Activated CD4-positive, alpha-beta T cell treated with anti-CD3 and anti-CD28 coated beads, Interleukin-2, amount 10 ng/mL, durations not matched to agents 24 days and 14 days (primary cell): ENCODE measurements around the gene STX8. TPM values are rescaled to one million over a fixed set of nuclear protein-coding genes. Genes with fewer than 3 reads are reported as not detected.

Experiments
- DNase-seq: peaks from one replicate; pipeline ENCODE4 v3.0.0; 2022
- H3K27ac Mint-ChIP-seq: one replicate; pipeline ENCODE4 v1.8.0; 2022; ENCODE audit warnings: mild to moderate bottlenecking, mixed read lengths
- H3K27me3 Mint-ChIP-seq: one replicate; pipeline ENCODE4 v1.8.0; 2022; ENCODE audit warnings: mixed read lengths
- H3K36me3 Mint-ChIP-seq: one replicate; pipeline ENCODE4 v1.8.0; 2022; ENCODE audit warnings: low read depth, mild to moderate bottlenecking, mixed read lengths
- H3K4me1 Mint-ChIP-seq: one replicate; pipeline ENCODE4 v1.8.0; 2021; ENCODE audit warnings: mixed read lengths
- H3K4me3 Mint-ChIP-seq: one replicate; pipeline ENCODE4 v1.8.0; 2022; ENCODE audit warnings: mild to moderate bottlenecking, moderate library complexity, mixed read lengths
- H3K9me3 Mint-ChIP-seq: one replicate; pipeline ENCODE4 v1.8.0; 2021; ENCODE audit warnings: mixed read lengths
- intact Hi-C: fragments of 100-400 bp; cut with micrococcal nuclease; formaldehyde crosslinking; loops from one replicate; pipeline ENCODE4 v1.15.1; 2023
- total RNA-seq: library from RNA; stranded (reverse); gene quantifications from 2 replicates; pipeline ENCODE4 v1.2.3, GENCODE V29; 2022

STX8 gene
- total RNA-seq, 1 donor from 2014 or later: 45.9 TPM

DNA sequence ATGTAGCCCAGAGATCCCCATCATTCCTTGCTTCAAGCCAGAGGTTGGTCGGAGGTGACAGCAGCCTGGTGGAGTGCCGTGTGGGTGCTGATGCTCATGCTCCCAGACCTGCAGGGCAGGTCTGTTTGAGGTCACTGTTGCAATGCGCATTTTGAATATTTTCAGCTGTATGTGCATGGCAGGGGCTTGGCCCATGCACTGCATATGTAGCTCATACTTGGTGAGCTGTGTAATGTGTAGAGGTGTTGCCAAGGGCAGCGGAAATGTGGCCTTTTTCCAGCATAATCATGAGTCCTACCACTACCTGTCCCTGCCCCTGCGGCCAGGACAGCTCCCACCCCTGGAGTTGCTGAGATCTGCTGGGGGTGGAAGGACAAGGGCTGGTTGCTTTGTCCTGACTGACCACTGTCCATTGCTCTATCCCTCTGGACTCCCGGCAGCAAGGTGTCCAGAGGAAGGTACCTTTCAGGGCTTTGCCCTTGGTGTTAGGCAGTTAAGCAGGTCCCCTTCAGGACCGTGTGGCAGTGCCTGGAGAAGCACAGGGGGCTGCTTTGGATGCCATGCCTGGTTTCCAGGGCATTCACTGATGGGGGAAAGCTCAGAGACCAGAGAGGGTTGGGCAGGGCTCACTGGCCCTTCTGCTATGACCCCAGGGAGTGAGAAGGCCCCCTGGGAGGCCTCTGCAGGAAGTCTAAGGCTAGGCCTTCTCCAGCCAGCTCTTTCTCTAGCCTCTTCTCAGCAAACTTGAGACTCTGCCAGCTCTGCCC, 339.2 kb downstream of the STX8 start:
- Mint-ChIP-seq H3K4me1 (peaks cover 8% of the 10 kb centered on the region), H3K27ac (no peak overlapping the region), H3K4me3 (no peak overlapping the region), H3K9me3 (no peaks in the 10 kb centered on the region), H3K27me3 (no peaks in the 10 kb centered on the region), H3K36me3 (no peaks in the 10 kb centered on the region)
- intact Hi-C loops: loop anchor here (5.0 to 10.0 kb wide), 2 partner anchors 36 to 58 kb away; no protein-coding TSS in a partner anchor
- DNase-seq: no peak

DNA sequence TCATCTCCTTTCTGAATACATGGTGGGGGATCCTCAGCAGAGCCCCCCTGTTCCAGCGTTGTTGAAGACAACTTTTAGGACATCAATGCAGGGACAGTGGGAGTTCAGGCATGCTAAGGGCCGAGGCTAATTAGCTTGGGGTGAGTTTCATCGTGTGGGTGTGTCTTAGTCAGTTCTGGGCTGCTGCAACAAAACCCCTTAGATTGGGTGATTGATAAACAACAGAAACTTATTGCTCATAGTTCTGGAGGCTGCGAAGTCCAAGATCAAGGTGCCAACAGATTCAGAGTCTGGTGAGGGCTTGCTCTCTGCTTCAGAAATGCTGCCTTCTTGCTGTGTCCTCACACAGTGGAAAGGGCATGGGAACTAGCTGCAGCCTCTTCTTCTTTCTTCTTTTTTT, 340.3 kb downstream of the STX8 start:
- Mint-ChIP-seq H3K27ac (no peak overlapping the region), H3K9me3 (no peaks in the 10 kb centered on the region), H3K36me3 (no peaks in the 10 kb centered on the region), H3K27me3 (no peaks in the 10 kb centered on the region), H3K4me3 (no peak overlapping the region), H3K4me1 (peaks cover 8% of the 10 kb centered on the region)
- no peak for DNase-seq
- intact Hi-C loops: loop anchor here (5.0 to 10.0 kb wide), 2 partner anchors 37 to 59 kb away; no protein-coding TSS in a partner anchor

DNA sequence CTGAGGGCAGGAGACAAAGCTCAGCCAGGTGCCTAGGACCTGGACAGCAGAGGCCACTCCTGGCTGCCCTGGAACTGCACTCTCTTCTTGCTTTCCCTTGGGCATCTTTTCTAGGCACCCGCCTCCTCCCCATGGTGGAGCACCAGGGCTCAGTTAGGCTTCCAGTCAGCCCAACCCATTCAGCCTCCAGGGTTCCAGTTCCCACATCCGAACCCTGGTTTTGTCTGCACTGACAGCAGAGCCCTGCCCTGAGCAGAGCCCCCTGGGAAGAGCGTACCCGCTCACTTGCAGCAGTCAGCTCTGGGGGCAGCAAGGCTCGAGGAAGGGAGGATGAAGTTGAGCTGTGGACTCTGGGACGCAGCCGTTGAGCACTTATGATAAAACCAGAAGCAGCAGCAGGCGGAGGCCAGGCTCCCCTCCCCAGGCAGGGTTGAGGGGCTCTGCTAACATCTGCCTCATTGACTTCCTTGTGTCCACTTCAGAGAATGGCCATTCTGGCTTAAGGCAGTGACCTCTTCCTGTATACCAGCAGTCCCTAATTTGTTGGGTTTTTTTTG, 341.2 kb downstream of the STX8 start:
- DNase-seq: no peak
- no peak overlapping the region for H3K4me3 Mint-ChIP-seq
- no peaks in the 10 kb centered on the region for H3K9me3 Mint-ChIP-seq
- H3K36me3 Mint-ChIP-seq: no peaks in the 10 kb centered on the region
- H3K27ac Mint-ChIP-seq: no peak overlapping the region
- intact Hi-C loops: loop anchor here (10.0 kb wide), 1 partner anchor 60 kb away; no protein-coding TSS in a partner anchor
- H3K4me1 Mint-ChIP-seq: peaks cover 6% of the 10 kb centered on the region
- H3K27me3 Mint-ChIP-seq: no peaks in the 10 kb centered on the region

DNA sequence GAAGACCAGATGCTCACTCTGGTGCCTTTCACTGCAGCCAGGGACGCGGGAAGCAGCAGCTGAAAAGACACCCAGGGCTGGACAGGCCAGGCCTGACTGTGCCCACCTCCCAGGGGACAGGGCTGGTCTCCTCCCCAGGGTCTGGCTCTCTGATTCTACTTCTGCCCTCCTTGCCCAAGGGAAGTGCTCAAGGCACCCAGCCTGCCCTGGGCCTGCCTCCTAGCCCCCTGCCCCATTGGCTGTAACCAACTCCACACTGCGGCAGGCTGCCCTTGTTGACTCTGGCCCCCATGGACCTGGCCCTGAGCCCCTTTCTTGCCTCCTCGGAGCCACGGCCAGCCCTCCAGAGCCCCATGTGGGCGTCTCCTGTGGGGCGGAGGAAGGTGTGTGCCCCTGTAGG, 341.9 kb downstream of the STX8 start:
- no peaks in the 10 kb centered on the region for H3K36me3 Mint-ChIP-seq
- H3K9me3 Mint-ChIP-seq: no peaks in the 10 kb centered on the region
- intact Hi-C loops: loop anchor here (10.0 kb wide), 1 partner anchor 61 kb away; no protein-coding TSS in a partner anchor
- no peak overlapping the region for H3K4me3 Mint-ChIP-seq
- no peaks in the 10 kb centered on the region for H3K27me3 Mint-ChIP-seq
- peaks cover 3% of the 10 kb centered on the region for H3K4me1 Mint-ChIP-seq
- DNase-seq: no peak
- no peak overlapping the region for H3K27ac Mint-ChIP-seq

DNA sequence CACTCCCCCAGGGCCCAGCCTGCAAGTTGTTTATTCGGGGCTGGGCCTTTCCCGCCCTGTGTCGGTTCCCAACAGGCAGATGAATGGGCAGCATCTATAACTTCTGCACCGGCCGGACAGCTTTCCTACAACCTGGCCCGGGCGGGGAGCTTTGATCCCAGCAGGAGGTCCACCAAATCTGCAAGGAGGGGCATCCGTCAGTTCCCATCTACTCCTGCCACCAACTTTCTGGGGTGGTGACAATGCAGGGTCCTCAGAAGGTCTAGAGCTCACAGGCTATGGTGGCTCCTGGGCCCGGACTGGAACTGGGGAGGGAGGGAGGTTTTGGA, 342.4 kb downstream of the STX8 start:
- H3K36me3 Mint-ChIP-seq: no peaks in the 10 kb centered on the region

DNA sequence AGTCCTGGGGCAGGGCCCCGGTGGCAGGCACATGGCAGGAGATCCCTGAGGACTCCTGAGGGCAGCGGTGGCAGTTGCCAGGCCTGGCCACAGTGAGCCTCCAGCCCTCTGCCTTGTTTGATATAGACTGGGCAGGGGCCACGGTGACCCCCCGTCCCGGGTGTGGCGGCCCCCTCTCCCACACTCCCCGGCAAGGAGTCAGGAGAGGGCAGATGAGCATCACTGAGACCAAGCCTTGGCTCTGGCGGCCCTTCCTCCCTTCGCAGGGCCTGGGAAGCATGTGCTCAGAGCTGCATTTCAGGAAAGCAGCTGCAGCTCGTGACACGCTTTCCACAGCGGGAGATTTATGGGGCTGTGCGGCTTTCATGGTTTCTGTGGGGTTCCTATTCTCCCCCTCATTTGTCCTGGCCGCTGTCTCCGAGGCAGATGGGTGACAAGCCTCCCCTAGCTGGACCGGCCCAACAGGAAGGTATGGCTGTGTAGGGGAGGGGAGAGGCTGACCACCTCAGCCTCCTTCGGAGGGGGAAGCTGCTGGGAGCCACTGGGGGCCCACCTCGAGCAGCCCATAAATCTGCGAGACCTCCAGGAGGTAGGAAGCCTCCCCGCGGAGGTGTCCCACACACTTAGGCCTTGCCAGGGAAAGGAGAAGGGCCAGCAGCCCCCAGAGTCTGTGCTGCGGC, 342.9 kb downstream of the STX8 start:
- Mint-ChIP-seq H3K36me3 (no peaks in the 10 kb centered on the region), H3K4me3 (no peak overlapping the region), H3K9me3 (no peaks in the 10 kb centered on the region), H3K4me1 (peaks cover 2% of the 10 kb centered on the region), H3K27ac (no peak overlapping the region), H3K27me3 (no peaks in the 10 kb centered on the region)
- DNase-seq: no peak
- intact Hi-C loops: loop anchor here (10.0 kb wide), 1 partner anchor 62 kb away; no protein-coding TSS in a partner anchor

More for the DNA sequence above, 342.4 kb downstream of the STX8 start:
- Mint-ChIP-seq H3K4me3 (no peak overlapping the region), H3K27me3 (no peaks in the 10 kb centered on the region), H3K27ac (no peak overlapping the region), H3K4me1 (peaks cover 2% of the 10 kb centered on the region), H3K9me3 (no peaks in the 10 kb centered on the region)
- DNase-seq: no peak
- intact Hi-C loops: loop anchor here (10.0 kb wide), 1 partner anchor 62 kb away; no protein-coding TSS in a partner anchor

DNA sequence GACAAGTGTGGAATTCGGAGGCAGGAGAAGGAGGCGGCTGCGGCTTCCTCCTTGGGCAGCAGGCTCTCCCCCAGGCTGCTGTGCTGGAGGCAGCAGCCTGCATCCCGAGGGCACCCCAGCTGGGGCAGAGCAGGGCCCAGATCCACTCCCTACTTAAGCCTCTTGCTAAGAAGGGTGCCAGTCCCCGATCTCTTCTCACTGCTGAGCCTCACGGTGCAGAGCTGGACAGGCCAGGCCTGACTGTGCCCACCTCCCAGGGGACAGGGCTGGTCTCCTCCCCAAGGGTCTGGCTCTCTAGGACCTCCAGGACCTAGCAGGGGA, 343.5 kb downstream of the STX8 start:
- H3K9me3 Mint-ChIP-seq: no peaks in the 10 kb centered on the region
- no peak overlapping the region for H3K4me3 Mint-ChIP-seq
- no peak overlapping the region for H3K27ac Mint-ChIP-seq
- no peaks in the 10 kb centered on the region for H3K36me3 Mint-ChIP-seq
- peaks cover 2% of the 10 kb centered on the region for H3K4me1 Mint-ChIP-seq
- intact Hi-C loops: loop anchor here (10.0 kb wide), 1 partner anchor 63 kb away; no protein-coding TSS in a partner anchor
- DNase-seq: no peak
- no peaks in the 10 kb centered on the region for H3K27me3 Mint-ChIP-seq

DNA sequence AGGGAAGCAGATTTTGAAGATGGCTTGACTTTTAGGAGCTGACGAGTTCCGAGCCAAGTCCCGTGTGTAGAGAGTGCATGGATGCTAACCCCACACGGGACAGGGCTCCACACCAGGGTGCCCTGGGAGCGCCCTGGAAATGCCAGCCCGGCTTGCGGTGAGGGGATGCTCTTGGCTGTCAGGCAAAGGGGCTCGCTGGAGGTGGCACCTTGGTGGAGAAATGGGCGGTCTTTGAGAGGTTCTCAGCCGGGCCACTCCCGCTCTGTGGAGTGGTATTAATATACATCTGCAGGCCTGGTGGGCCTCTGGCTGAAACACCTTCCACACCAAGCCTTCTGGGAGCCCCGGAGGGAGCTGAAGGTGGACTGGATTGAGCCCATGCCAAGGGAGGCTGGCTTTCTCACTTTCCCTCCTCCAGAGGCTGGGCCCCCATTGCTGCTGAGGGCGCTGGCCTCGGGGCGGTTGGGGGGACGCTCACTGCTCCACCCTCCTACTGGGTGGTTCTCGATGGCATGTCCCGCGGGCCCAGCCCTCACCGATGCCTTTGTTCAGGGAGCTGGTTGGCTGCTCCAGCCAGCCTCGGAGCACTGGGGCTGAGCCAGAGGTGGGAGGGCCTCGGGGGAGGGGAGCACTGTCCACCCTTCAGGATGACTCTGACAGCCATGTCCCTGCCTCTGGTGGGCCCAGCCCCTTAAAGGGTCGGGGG, 344.0 kb downstream of the STX8 start:
- intact Hi-C loops: loop anchor here (10.0 kb wide), 1 partner anchor 63 kb away; no protein-coding TSS in a partner anchor
- Mint-ChIP-seq H3K36me3 (no peaks in the 10 kb centered on the region), H3K27ac (no peak overlapping the region), H3K4me3 (no peak overlapping the region), H3K4me1 (peaks cover 2% of the 10 kb centered on the region), H3K27me3 (no peaks in the 10 kb centered on the region), H3K9me3 (no peaks in the 10 kb centered on the region)
- no peak for DNase-seq

DNA sequence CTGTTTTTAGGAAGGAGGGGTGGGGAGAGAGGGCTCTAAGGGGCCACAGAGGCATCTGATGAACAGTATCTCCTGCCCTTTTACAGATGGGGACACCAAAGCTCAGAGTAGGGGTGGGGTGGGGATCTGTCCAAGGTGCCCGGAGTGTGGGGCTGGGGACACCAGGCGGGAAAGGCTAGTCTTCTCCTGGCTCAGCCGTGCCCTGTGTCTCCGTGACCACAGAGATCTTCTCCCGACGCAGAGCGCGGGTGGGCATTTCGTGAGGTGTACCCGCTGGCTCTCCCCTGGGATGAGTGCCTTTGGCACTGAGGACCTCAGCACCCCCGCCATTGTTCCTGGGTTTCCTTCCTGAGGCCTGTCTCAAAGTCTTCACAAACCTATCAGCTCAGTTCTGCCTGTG, 344.8 kb downstream of the STX8 start:
- Mint-ChIP-seq H3K9me3 (no peaks in the 10 kb centered on the region), H3K27me3 (no peaks in the 10 kb centered on the region), H3K36me3 (no peaks in the 10 kb centered on the region), H3K4me1 (peaks cover 2% of the 10 kb centered on the region), H3K27ac (no peak overlapping the region), H3K4me3 (no peak overlapping the region)
- intact Hi-C loops: loop anchor here (10.0 kb wide), 1 partner anchor 64 kb away; no protein-coding TSS in a partner anchor
- DNase-seq: no peak

DNA sequence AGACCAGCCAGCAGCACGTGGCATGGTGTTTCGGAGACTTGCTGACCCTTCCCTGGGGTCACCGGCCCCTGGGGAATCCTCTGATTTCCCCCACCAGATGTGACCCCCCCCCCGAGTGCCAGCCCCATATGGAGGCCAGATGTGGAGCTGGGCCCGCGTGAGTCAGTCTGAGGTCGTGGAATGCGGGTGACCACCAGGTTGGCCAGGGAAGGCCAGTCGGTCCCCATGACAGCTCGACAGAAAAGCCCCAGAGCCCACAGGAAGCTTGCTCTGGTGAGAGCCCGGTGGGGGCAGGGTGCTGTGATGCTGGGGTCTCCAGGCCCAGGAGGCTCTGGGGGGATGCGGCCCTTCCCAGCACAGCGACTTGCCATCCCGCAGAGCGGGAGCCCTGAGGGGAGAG, 345.3 kb downstream of the STX8 start:
- Mint-ChIP-seq H3K4me1 (peaks cover 2% of the 10 kb centered on the region), H3K27ac (no peak overlapping the region), H3K27me3 (no peaks in the 10 kb centered on the region), H3K36me3 (no peaks in the 10 kb centered on the region), H3K4me3 (no peak overlapping the region), H3K9me3 (no peaks in the 10 kb centered on the region)
- intact Hi-C loops: loop anchor here (10.0 kb wide), 1 partner anchor 64 kb away; no protein-coding TSS in a partner anchor
- DNase-seq: no peak

DNA sequence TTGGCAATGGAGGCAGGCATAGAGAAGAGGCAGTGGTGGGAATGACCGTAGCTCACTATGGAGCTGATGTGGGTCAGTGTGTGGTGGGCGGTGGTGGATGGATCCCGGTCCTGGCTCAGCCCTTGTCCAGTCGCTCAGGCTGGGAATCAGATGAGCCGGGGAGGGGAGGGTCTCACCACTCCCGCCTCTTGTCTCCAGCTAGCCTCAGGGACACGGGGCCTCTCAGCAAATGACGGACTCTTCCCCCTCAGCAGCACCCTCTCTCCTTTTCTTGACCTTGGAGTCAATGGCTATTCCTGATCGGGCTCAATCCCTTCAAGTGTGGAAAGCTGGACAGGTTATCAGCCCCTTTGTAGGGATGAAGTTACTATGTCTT, 345.8 kb downstream of the STX8 start:
- Mint-ChIP-seq H3K9me3 (no peaks in the 10 kb centered on the region), H3K4me3 (no peak overlapping the region), H3K27me3 (no peaks in the 10 kb centered on the region), H3K27ac (no peak overlapping the region), H3K36me3 (no peaks in the 10 kb centered on the region), H3K4me1 (no peaks in the 10 kb centered on the region)
- DNase-seq: no peak
- intact Hi-C loops: loop anchor here (10.0 kb wide), 1 partner anchor 65 kb away; no protein-coding TSS in a partner anchor

DNA sequence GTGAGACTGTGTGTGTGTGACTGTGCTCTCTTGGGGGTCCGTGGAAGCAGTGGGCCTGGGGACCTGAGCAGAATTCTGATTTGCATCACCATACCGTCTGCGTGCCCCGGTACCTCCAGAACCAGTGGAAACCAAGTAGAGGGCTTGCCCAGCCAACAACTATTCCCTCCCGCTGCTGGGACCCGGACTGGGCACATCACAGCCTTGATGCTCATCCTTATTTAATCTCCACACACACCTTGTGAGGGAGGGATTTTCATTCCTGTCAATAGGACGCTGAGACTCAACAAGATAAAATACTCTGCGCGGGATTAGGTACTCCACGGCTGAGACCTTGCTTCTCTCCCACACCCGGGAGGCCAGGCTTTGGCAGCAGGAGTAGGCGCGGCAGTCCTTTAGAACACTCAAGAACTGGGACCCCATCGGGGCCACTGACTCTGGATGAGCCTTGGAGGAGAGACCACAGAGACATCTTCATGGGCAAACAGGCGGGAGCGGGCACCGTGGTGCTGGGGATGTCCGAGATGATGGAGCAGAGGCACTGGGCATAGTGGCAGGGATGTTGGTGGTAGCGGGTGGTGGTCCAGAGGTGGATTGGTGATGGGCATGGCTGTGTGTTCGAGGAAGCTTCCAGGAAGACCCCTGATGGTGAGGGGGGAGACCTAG, 346.3 kb downstream of the STX8 start:
- DNase-seq: no peak
- Mint-ChIP-seq H3K4me1 (no peaks in the 10 kb centered on the region), H3K27ac (no peak overlapping the region), H3K4me3 (no peak overlapping the region), H3K27me3 (no peaks in the 10 kb centered on the region), H3K9me3 (no peaks in the 10 kb centered on the region), H3K36me3 (no peaks in the 10 kb centered on the region)
- intact Hi-C loops: no loop called here

DNA sequence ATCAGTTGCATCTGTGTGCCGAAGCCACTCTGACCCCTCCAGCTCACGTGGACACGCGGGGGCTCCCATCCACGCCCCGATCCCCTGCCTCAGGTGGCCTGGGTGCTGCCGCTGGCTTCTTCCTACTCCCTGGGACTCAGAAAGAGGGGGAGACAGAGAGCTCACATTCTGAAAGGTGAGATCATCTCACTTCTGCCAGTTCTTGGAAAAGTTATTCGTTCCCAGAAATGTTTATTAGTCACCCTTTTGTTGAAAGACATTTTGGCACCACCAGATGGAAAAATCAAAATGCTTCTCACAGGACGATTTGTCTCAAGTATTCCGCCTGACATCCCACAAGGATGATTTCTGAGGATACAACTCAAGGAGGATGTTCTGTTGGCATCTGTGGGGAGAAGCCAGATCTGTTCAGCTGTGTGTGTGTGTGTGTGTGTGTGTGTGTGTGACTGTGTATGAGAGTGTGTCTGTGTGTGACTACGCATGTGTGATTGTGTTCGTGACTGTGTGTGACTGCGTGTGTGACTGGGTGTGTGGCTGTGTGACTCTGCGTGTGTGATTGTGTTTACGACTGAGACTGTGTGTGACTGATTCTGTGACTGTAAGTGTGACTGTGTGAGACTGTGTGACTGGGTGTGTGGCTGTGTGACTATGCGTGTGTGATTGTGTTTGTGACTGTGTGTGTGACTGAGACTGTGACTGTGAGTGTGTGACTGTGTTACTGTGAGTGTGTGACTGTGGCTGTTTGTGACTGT, 347.0 kb downstream of the STX8 start:
- H3K27ac Mint-ChIP-seq: no peak overlapping the region
- H3K27me3 Mint-ChIP-seq: no peaks in the 10 kb centered on the region
- intact Hi-C loops: no loop called here
- H3K9me3 Mint-ChIP-seq: no peaks in the 10 kb centered on the region
- no peak overlapping the region for H3K4me3 Mint-ChIP-seq
- no peak for DNase-seq
- H3K4me1 Mint-ChIP-seq: no peaks in the 10 kb centered on the region
- no peaks in the 10 kb centered on the region for H3K36me3 Mint-ChIP-seq
